Endometrial microvascular endothelial cells (primary cell): ENCODE results near the gene EXOC4. TPM values are rescaled to one million over a fixed set of nuclear protein-coding genes. Genes with fewer than 3 reads are reported as not detected.
"Not testable (repeated sequence)": the region's sequence is repeated elsewhere in the genome, so short reads cannot be mapped to it uniquely, and the experiment has no call there.

Source experiments
- in situ Hi-C: cut with HindIII; loops from 2 replicates; pipeline ENCODE4 v1.10.0; 2017; ENCODE audit warnings: low sequenced_read_pairs, low pct_unique_long_range_greater_than_20kb; ENCODE audit errors: inconsistent ontology term
- total RNA-seq: library from RNA; depleted of rRNA; stranded (reverse); fragments of >200 nt; gene quantifications from one replicate; pipeline ENCODE4 v1.2.3, GENCODE V29; 2015; ENCODE audit errors: inconsistent ontology term

EXOC4 gene
- total RNA-seq, 1 donor from 2014 or later = 38.5 TPM

- in situ Hi-C loops = no loop called here
These were observed 724.8 kb downstream of the EXOC4 start for GRCh38 chr7:133977409-133978274.

- in situ Hi-C loops = no loop called here
These were observed 725.8 kb downstream of the EXOC4 start for GRCh38 chr7:133978502-133979295.

DNA sequence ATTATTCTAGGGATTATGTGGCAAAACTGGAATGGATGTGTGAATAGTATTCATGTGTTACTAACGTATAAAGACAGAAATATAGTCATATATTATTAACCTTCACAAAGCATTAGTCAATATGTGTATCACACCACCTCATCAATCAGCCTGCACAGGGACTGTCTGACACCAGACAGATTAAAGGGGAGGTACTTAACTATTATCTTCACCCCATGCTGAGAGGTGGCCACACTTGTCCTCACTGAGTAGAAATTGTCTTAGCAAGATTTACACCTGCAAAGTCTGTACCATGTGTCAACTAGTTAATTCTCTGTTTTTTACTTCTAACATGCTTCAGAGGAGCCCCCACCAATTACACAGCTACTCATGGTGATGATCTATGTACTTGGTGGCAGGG lies 727.9 kb downstream of the EXOC4 start:
- in situ Hi-C loops = no loop called here

GRCh38 chr7:133983685-133984419 lies 731.0 kb downstream of the EXOC4 start:
- in situ Hi-C loops = no loop called here

GRCh38 chr7:133985300-133985699 lies 732.4 kb downstream of the EXOC4 start:
- in situ Hi-C loops = no loop called here

DNA sequence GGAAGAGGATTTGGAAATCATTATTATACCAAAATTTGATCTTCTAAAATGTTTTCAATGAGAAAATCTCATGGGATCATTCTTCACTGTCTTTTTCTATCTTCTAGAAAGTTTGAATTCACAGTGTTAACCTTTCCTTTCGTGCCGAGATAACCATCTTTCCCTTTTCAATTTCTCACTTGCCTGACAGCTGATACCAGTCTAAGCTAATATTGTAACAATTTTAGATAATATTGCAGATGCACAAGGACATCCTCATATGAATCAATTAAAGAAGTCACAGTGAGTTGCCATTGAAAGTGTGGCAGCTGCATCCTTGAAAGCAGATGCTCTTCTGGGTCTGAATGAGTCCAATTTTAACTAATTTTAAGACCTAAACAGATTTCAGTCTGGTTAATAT lies 734.7 kb downstream of the EXOC4 start:
- in situ Hi-C loops = no loop called here

DNA sequence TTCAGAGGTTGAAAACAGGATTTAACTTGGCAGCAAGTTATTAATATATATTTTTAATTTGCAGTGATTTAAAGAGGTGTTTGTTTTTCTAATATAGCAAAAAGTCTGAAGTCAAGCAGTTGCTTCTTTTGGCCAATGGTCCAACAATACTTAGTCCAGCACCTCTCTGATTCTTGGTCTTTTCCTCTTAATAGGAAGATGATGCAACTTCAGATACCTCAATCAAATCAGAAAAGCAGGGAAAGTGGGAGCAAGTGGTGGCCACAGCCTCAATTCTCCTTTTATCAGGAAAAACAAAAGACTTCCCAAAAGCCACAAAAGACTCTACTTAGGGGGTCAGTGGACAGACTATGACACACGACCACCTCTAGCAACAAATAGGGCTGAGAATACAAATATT lies 740.7 kb downstream of the EXOC4 start:
- in situ Hi-C loops = no loop called here

DNA sequence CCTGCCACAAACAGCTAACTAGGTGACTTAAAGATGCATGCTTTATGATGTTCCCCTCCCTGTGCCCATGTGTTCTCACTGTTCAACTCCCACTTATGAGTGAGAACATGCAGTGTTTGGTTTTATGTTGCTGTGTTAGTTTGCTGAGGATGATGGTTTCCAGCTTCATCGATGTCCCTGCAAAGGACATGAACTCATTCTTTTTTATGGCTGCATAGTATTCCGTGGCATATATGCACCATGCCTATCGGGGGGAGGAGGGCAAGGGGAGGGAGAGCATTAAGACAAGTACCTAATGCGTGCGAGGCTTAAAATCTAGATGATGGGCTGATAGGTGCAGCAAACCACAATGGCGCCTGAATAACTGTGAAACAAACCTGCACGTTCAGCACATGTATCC lies 741.2 kb downstream of the EXOC4 start:
- in situ Hi-C loops = not testable (repeated sequence)

- in situ Hi-C loops = no loop called here
These were observed 744.6 kb downstream of the EXOC4 start for GRCh38 chr7:133997463-133997862.

DNA sequence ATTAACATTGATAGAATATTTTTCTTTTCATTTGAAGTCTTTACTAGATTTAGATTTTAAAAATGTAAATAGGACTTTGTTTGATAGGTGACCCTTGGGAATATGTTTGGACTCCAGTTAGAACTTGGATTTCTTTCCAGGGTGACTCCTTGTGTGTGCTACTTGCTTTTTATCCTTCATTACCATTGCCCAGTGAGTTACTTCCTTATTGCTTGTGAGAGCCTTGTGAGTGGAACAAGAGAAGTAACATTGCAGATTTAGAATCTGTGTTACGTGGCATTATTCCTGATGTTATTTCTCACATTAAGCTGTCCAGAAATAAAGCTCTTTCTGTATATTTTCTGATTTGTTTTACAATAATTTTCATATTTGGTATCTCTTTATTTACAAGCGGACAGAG lies 746.3 kb downstream of the EXOC4 start:
- in situ Hi-C loops = no loop called here

DNA sequence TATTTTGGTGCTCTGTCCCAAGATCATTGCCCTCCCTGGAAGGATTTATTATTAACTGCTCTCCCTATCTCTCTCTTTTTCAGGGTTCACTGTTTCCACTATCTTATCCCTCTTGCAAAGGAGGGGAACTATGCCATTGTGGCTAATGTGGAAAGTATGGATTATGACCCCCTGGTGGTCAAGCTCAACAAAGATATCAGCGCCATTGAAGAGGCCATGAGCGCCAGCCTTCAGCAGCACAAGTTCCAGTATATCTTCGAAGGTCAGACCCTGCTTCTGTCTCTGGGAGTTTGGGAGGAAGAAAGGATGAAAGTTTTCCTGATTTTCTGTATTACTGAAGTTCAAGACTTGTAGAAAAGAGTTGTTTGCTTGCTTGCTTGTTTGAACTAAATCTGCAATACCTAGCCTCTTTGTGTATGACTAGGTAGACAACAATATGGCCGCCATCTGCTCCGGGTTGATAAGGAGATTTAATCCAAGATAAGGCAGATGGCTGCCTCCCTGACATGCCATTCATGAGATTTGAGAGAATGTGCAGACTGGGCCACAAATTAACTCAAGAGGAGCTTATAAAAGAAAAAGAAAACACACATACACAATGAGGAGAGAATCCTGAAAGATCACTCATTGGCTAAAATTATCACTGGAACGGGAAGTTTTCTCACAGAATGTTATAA lies 752.1 kb downstream of the EXOC4 start:
- in situ Hi-C loops = no loop called here

DNA sequence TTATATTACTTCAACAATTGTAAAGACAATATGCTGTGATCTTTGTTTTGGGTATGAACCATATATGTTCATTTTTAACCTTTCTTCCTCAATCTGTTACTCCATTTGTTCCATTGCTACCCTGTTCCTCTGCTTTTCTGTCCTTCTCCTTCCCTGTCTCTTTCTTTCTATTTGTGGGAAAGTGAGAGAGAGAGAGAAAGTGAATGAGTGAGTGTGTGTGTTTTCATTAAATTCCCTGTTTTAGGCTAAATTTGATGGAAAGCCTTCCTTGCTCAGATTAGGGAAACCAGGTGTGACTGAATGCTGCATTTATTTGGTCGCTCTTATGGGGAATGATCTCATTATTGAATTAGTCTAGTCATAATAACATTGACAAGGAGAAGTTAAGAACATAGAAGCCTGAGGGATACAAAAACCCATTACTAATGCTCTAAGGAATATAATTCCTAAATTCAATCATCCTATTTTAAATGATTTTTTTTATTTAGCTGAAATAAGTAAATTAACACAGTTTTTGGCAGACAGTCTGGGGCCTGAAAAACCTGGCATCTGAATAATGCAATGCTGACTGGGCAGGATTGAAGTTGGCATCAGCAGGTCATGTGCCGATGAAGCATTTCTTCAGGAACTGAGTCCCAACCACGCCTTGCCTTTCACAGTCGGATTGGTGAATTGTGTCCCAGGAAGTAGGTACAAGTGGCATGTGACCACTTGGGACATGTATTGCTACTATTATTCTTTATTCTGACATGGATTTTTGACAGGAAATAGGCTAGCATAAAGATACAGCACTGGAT lies 756.6 kb downstream of the EXOC4 start:
- in situ Hi-C loops = no loop called here

GRCh38 chr7:134013249-134013648 lies 760.4 kb downstream of the EXOC4 start:
- in situ Hi-C loops = no loop called here

DNA sequence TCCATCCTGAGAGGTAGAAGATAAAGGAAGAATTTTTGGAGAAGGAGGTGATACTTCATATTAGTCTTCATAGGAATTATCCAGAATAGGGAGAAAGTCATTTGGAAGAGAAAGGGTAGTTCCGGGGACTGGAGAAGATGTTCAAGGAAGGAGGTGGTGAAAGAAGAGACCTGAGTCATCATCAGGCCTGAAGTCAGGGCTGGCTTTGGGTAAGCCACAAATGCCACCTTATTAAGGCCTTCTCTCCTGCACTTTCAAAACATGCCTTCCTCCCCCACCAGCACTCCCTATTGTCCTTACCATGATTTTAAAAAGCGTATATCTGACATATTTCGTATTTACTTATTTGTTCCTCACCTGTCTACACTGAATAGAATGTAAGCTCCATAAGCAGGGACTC lies 762.1 kb downstream of the EXOC4 start:
- in situ Hi-C loops = no loop called here

DNA sequence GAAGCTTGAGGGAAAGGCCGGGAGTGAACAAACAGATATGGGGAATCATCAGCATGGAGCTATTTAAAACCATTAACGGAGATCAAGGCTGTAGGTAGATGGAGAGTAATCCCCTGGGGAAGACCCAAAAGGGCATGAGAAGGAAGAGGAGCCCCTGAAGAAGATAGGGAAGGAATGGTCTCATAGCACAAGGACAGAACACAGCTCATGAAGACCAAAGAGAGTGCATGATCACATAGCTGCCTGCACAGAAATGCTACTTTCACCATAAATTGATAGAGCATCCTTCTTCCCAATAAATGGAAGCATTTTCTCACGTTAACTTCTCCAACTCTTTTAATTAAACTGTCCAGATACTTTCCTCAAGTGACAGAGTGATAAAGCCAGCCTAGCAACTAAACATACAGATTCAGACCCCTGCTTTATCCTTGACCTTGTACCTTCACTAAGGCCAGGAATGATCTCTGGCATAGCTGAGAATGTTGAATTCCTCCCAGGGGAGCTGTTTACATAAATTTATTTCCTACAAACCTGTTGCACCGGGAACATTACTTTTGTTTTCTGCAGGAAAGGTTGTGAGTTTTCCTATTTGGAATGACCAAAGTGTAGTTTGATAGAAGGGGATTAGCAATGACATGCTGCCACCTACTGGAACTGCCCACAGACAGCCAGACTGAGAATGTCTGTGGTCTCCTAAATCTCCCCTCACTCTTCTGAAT lies 763.5 kb downstream of the EXOC4 start:
- in situ Hi-C loops = no loop called here

- in situ Hi-C loops = no loop called here
These were observed 764.0 kb downstream of the EXOC4 start for GRCh38 chr7:134016942-134017303.

DNA sequence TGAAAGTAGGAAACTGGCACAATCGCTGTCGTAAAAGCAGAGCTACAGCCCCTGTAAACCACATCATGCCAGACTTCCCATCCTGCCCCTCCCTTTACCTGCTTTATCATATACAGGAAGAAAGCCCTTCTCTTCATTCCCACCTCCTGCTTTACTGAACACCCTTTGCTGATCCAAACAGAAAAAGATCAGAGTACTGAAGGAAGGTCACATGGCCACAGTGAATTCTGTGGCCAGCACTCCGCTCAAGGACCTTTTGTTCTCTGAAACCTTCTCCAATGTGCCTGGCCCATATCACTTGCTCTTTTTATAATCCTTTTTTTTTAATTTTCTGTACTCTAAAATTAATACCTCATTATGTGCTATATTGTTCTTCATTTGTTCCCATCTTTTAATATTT lies 765.4 kb downstream of the EXOC4 start:
- in situ Hi-C loops = no loop called here

GRCh38 chr7:134019251-134019650 lies 766.4 kb downstream of the EXOC4 start:
- in situ Hi-C loops = no loop called here
